GM23338 (cell line): Measurements from ENCODE around the gene PSMB3. TPM values are rescaled to one million over a fixed set of nuclear protein-coding genes. Genes with fewer than 3 reads are reported as not detected.
"Not testable (repeated sequence)": the region's sequence is repeated elsewhere in the genome, so short reads cannot be mapped to it uniquely, and the experiment has no call there.

ENCODE experiments used
- ATAC-seq: fragments of 200-7000 bp; cut with Tn5 transposase; 3 replicates; pipeline ENCODE4 v1.9.1; 2020
- DNase-seq: peaks from one replicate; pipeline ENCODE4 v3.0.0-alpha.2; 2015; ENCODE audit warnings: low spot score
- H2AFZ ChIP-seq: fragments of 200-600 bp; sonication (generic); 2 replicates; pipeline ENCODE4 v1.8.0; 2016; ENCODE audit warnings: antibody characterized with exemption, mild to moderate bottlenecking, moderate library complexity
- H3F3A ChIP-seq: fragments of 200-600 bp; sonication (generic); replicated peaks from 2 replicates; pipeline ENCODE4 v1.8.0; 2017; ENCODE audit warnings: antibody characterized with exemption, mixed run types, low read depth
- H3K27ac ChIP-seq: fragments of 200-600 bp; sonication (generic); 2 replicates; pipeline ENCODE4 v1.6.1; 2016; ENCODE audit warnings: low read depth
- H3K27me3 ChIP-seq: fragments of 200-600 bp; sonication (generic); 2 replicates; pipeline ENCODE4 v1.8.0; 2016; ENCODE audit warnings: mild to moderate bottlenecking, mixed run types, moderate library complexity; ENCODE audit not compliant: insufficient read depth
- H3K36me3 ChIP-seq: fragments of 200-600 bp; sonication (generic); 2 replicates; pipeline ENCODE4 v1.8.0; 2016; ENCODE audit warnings: mild to moderate bottlenecking; ENCODE audit not compliant: insufficient read depth
- H3K4me1 ChIP-seq: fragments of 200-600 bp; sonication (generic); 2 replicates; pipeline ENCODE4 v1.8.0; 2016; ENCODE audit warnings: mild to moderate bottlenecking, moderate library complexity; ENCODE audit not compliant: insufficient read depth
- H3K4me2 ChIP-seq: fragments of 200-600 bp; sonication (generic); 2 replicates; pipeline ENCODE4 v1.7.1; 2017; ENCODE audit warnings: mixed run types
- H3K4me3 ChIP-seq: fragments of 200-600 bp; sonication (generic); 2 replicates; pipeline ENCODE4 v1.6.1; 2016; ENCODE audit warnings: mixed run types
- H3K79me2 ChIP-seq: fragments of 200-600 bp; sonication (generic); replicated peaks from 2 replicates; pipeline ENCODE4 v1.8.0; 2017; ENCODE audit warnings: mild to moderate bottlenecking; ENCODE audit not compliant: insufficient read depth
- H3K9me2 ChIP-seq: fragments of 200-600 bp; sonication (generic); 2 replicates; pipeline ENCODE4 v1.8.0; 2017; ENCODE audit not compliant: insufficient read depth
- H4K20me1 ChIP-seq: fragments of 200-600 bp; sonication (generic); replicated peaks from 2 replicates; pipeline ENCODE4 v1.8.0; 2017; ENCODE audit warnings: mild to moderate bottlenecking; ENCODE audit not compliant: insufficient read depth
- H3K27ac Mint-ChIP-seq: 2 replicates; pipeline ENCODE4 v1.8.0; 2020; ENCODE audit warnings: inconsistent platforms, mild to moderate bottlenecking, moderate library complexity, mixed read lengths
- H3K27me3 Mint-ChIP-seq: 3 replicates; pipeline ENCODE4 v1.8.0; 2022; ENCODE audit warnings: low read depth, mild to moderate bottlenecking, moderate library complexity, mixed read lengths, inconsistent platforms; ENCODE audit not compliant: insufficient read depth, poor library complexity
- H3K36me3 Mint-ChIP-seq: 3 replicates; pipeline ENCODE4 v1.8.0; 2021; ENCODE audit warnings: low read depth, mild to moderate bottlenecking, inconsistent platforms, moderate library complexity, mixed read lengths
- H3K4me1 Mint-ChIP-seq: 3 replicates; pipeline ENCODE4 v1.8.0; 2020; ENCODE audit warnings: mild to moderate bottlenecking, inconsistent platforms, mixed read lengths
- H3K4me3 Mint-ChIP-seq: 3 replicates; pipeline ENCODE4 v1.8.0; 2021; ENCODE audit warnings: moderate library complexity, mild to moderate bottlenecking, inconsistent platforms, mixed read lengths
- H3K9me3 Mint-ChIP-seq: 3 replicates; pipeline ENCODE4 v1.8.0; 2020; ENCODE audit warnings: moderate library complexity, mild to moderate bottlenecking, inconsistent platforms, mixed read lengths
- CREB1 ChIP-seq: fragments of 250-450 bp; sonication (Bioruptor Pico); IDR thresholded peaks from 2 replicates; pipeline ENCODE4 v1.5.0; 2020; ENCODE audit warnings: low read depth, mild to moderate bottlenecking, moderate library complexity
- EZH2 ChIP-seq: fragments of 200-600 bp; sonication (generic); IDR thresholded peaks from one replicate; pipeline ENCODE4 v1.8.0; 2017; ENCODE audit warnings: antibody characterized with exemption, mild to moderate bottlenecking, low read depth; ENCODE audit not compliant: unreplicated experiment
- EZH2phosphoT487 ChIP-seq: fragments of 200-600 bp; sonication (generic); IDR thresholded peaks from one replicate; pipeline ENCODE4 v1.8.1; 2018; ENCODE audit warnings: antibody characterized with exemption; ENCODE audit not compliant: unreplicated experiment
- NANOG ChIP-seq: IDR thresholded peaks from 2 replicates; pipeline ENCODE4 v1.6.1; 2016; ENCODE audit warnings: antibody characterized with exemption, borderline replicate concordance
- POLR2AphosphoS5 ChIP-seq: IDR thresholded peaks from 2 replicates; pipeline ENCODE4 v1.6.1; 2016; ENCODE audit warnings: antibody characterized with exemption, low read depth
- ZNF331 ChIP-seq: fragments of 250-450 bp; sonication (Bioruptor Pico); IDR thresholded peaks from 2 replicates; pipeline ENCODE4 v1.5.0; 2020; ENCODE audit warnings: low read depth, mild to moderate bottlenecking, moderate library complexity
- polyA plus RNA-seq: library from polyadenylated mRNA; unstranded; fragments of >200 nt; fragmentation: Nextera tagmentation; extraction: Ambion mirVana; gene quantifications from 2 replicates; pipeline ENCODE4 v1.2.1, GENCODE V29; 2016
- total RNA-seq: library from RNA; depleted of rRNA; stranded (reverse); fragments of >200 nt; shearing (Covaris generic); gene quantifications from 2 replicates; pipeline ENCODE4 v1.2.3, GENCODE V29; 2014
- TF ChIP-seq, protein P1 (sequence below): IDR thresholded peaks from one replicate; pipeline ENCODE4 v1.6.1; 2018; ENCODE audit warnings: antibody characterized with exemption; ENCODE audit not compliant: unreplicated experiment
- TF ChIP-seq, protein P2 (sequence below), 2 experiments: fragments of 200-600 bp in 1 of 2; sonication (generic) in 1 of 2; conservative IDR thresholded peaks; 2 replicates each; pipeline versions ENCODE4 v1.5.1 to v1.6.1; 2016 to 2017; ENCODE audit warnings: antibody characterized with exemption in 2 of 2, low read depth in 2 of 2, mild to moderate bottlenecking in 2 of 2, moderate library complexity in 1 of 2
- TF ChIP-seq, protein P3 (sequence below): fragments of 250-450 bp; sonication (Bioruptor Pico); IDR thresholded peaks from 2 replicates; pipeline ENCODE4 v1.5.0; 2020; ENCODE audit warnings: mild to moderate bottlenecking, moderate library complexity
- TF ChIP-seq, protein P4 (sequence below): IDR thresholded peaks from 2 replicates; pipeline ENCODE4 v1.6.1; 2016; ENCODE audit warnings: antibody characterized with exemption

Gene PSMB3
- total and polyA plus RNA-seq, 2 experiments from 2014 or later: 250 to 523 TPM

DNA sequence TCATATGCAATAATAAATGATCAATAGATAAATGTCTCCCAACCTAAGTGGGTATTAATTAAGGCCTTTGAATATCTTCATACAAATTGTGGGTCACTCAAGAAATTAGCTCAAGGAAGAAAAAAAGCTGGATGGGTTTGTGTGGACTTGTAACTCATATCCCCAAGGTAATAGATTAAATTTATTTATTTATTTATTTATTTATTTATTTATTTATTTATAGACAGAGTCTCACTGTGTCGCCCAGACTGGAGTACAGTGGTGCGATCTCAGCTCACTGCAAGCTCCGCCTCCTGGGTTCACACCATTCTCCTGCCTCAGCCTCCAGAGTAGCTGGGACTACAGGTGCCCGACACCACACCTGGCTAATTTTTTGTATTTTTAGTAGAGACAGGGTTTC, 35.5 kb downstream of the PSMB3 start:
- H3K36me3 Mint-ChIP-seq: peaks cover 41% of the 10 kb centered on the region
- not testable (repeated sequence) for ATAC-seq, DNase-seq, H3K9me2 ChIP-seq, H3K27ac Mint-ChIP-seq, H4K20me1 ChIP-seq, H3K36me3 ChIP-seq, H3K27ac ChIP-seq, H3K27me3 ChIP-seq, H2AFZ ChIP-seq, H3K4me3 Mint-ChIP-seq, H3K4me3 ChIP-seq, H3K9me3 Mint-ChIP-seq, H3F3A ChIP-seq, H3K4me2 ChIP-seq, H3K27me3 Mint-ChIP-seq
- Histone ChIP-seq H3K79me2 (peaks cover 49% of the 10 kb centered on the region), H3K4me1 (peaks cover 14% of the 10 kb centered on the region)
- H3K4me1 Mint-ChIP-seq: peaks cover 19% of the 10 kb centered on the region

DNA sequence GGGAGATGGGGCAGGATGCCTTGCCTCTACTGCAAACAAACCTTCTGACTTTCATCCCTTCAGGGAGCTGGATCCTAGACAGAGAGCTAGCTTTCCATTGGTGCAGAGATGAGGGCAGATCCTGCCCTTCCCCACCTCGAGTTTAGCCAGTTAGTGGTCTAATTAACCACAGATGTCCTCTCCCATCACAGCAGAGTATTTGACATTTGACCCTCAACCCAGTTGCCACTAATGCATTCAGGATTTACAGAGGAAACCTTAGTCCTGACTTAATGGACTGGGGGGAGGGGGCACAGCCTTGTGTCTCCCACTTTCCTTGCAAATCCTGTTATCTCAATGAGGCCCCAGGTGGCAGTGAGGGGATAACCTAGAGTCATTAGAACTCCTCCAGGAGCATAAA, 36.6 kb downstream of the PSMB3 start:
- H3K79me2 ChIP-seq: peaks cover 59% of the 10 kb centered on the region
- peaks cover 35% of the 10 kb centered on the region for H3K36me3 Mint-ChIP-seq
- peak overlapping the region; percentile 39 for H3K4me2 ChIP-seq

More for the DNA sequence above, 36.6 kb downstream of the PSMB3 start:
- Mint-ChIP-seq H3K4me3 (peak overlapping the region; percentile 43; the same call in 2 of the 3 replicates), H3K9me3 (no peaks in the 10 kb centered on the region), H3K27ac (peak overlapping the region; percentile 64), H3K27me3 (peaks cover 9% of the 10 kb centered on the region), H3K4me1 (peaks cover 19% of the 10 kb centered on the region)
- H3K36me3 ChIP-seq: peaks cover 6% of the 10 kb centered on the region; the same call in 1 of the 2 replicates
- H3K4me1 ChIP-seq: peaks cover 14% of the 10 kb centered on the region
- peak; percentile 38 for DNase-seq
- H4K20me1 ChIP-seq: peaks cover 12% of the 10 kb centered on the region
- H3K27me3 ChIP-seq: no peaks in the 10 kb centered on the region
- H3K27ac ChIP-seq: no peak overlapping the region; the same call in 1 of the 2 replicates
- ATAC-seq: peak; percentile 86
- TF ChIP-seq, protein P1, sequence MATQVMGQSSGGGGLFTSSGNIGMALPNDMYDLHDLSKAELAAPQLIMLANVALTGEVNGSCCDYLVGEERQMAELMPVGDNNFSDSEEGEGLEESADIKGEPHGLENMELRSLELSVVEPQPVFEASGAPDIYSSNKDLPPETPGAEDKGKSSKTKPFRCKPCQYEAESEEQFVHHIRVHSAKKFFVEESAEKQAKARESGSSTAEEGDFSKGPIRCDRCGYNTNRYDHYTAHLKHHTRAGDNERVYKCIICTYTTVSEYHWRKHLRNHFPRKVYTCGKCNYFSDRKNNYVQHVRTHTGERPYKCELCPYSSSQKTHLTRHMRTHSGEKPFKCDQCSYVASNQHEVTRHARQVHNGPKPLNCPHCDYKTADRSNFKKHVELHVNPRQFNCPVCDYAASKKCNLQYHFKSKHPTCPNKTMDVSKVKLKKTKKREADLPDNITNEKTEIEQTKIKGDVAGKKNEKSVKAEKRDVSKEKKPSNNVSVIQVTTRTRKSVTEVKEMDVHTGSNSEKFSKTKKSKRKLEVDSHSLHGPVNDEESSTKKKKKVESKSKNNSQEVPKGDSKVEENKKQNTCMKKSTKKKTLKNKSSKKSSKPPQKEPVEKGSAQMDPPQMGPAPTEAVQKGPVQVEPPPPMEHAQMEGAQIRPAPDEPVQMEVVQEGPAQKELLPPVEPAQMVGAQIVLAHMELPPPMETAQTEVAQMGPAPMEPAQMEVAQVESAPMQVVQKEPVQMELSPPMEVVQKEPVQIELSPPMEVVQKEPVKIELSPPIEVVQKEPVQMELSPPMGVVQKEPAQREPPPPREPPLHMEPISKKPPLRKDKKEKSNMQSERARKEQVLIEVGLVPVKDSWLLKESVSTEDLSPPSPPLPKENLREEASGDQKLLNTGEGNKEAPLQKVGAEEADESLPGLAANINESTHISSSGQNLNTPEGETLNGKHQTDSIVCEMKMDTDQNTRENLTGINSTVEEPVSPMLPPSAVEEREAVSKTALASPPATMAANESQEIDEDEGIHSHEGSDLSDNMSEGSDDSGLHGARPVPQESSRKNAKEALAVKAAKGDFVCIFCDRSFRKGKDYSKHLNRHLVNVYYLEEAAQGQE: no peak
- TF ChIP-seq, protein P2, sequence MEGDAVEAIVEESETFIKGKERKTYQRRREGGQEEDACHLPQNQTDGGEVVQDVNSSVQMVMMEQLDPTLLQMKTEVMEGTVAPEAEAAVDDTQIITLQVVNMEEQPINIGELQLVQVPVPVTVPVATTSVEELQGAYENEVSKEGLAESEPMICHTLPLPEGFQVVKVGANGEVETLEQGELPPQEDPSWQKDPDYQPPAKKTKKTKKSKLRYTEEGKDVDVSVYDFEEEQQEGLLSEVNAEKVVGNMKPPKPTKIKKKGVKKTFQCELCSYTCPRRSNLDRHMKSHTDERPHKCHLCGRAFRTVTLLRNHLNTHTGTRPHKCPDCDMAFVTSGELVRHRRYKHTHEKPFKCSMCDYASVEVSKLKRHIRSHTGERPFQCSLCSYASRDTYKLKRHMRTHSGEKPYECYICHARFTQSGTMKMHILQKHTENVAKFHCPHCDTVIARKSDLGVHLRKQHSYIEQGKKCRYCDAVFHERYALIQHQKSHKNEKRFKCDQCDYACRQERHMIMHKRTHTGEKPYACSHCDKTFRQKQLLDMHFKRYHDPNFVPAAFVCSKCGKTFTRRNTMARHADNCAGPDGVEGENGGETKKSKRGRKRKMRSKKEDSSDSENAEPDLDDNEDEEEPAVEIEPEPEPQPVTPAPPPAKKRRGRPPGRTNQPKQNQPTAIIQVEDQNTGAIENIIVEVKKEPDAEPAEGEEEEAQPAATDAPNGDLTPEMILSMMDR (conservative IDR thresholded peaks at IDR 0.05; ENCODE audit: low read depth in 2 of 2): no peak
- TF ChIP-seq POLR2AphosphoS5 (no peak), ZNF331 (CRISPR knock-in tag) (no peak), CREB1 (CRISPR knock-in tag) (no peak), NANOG (no peak), EZH2 (no peak), EZH2phosphoT487 (no peak)
- TF ChIP-seq, protein P3, sequence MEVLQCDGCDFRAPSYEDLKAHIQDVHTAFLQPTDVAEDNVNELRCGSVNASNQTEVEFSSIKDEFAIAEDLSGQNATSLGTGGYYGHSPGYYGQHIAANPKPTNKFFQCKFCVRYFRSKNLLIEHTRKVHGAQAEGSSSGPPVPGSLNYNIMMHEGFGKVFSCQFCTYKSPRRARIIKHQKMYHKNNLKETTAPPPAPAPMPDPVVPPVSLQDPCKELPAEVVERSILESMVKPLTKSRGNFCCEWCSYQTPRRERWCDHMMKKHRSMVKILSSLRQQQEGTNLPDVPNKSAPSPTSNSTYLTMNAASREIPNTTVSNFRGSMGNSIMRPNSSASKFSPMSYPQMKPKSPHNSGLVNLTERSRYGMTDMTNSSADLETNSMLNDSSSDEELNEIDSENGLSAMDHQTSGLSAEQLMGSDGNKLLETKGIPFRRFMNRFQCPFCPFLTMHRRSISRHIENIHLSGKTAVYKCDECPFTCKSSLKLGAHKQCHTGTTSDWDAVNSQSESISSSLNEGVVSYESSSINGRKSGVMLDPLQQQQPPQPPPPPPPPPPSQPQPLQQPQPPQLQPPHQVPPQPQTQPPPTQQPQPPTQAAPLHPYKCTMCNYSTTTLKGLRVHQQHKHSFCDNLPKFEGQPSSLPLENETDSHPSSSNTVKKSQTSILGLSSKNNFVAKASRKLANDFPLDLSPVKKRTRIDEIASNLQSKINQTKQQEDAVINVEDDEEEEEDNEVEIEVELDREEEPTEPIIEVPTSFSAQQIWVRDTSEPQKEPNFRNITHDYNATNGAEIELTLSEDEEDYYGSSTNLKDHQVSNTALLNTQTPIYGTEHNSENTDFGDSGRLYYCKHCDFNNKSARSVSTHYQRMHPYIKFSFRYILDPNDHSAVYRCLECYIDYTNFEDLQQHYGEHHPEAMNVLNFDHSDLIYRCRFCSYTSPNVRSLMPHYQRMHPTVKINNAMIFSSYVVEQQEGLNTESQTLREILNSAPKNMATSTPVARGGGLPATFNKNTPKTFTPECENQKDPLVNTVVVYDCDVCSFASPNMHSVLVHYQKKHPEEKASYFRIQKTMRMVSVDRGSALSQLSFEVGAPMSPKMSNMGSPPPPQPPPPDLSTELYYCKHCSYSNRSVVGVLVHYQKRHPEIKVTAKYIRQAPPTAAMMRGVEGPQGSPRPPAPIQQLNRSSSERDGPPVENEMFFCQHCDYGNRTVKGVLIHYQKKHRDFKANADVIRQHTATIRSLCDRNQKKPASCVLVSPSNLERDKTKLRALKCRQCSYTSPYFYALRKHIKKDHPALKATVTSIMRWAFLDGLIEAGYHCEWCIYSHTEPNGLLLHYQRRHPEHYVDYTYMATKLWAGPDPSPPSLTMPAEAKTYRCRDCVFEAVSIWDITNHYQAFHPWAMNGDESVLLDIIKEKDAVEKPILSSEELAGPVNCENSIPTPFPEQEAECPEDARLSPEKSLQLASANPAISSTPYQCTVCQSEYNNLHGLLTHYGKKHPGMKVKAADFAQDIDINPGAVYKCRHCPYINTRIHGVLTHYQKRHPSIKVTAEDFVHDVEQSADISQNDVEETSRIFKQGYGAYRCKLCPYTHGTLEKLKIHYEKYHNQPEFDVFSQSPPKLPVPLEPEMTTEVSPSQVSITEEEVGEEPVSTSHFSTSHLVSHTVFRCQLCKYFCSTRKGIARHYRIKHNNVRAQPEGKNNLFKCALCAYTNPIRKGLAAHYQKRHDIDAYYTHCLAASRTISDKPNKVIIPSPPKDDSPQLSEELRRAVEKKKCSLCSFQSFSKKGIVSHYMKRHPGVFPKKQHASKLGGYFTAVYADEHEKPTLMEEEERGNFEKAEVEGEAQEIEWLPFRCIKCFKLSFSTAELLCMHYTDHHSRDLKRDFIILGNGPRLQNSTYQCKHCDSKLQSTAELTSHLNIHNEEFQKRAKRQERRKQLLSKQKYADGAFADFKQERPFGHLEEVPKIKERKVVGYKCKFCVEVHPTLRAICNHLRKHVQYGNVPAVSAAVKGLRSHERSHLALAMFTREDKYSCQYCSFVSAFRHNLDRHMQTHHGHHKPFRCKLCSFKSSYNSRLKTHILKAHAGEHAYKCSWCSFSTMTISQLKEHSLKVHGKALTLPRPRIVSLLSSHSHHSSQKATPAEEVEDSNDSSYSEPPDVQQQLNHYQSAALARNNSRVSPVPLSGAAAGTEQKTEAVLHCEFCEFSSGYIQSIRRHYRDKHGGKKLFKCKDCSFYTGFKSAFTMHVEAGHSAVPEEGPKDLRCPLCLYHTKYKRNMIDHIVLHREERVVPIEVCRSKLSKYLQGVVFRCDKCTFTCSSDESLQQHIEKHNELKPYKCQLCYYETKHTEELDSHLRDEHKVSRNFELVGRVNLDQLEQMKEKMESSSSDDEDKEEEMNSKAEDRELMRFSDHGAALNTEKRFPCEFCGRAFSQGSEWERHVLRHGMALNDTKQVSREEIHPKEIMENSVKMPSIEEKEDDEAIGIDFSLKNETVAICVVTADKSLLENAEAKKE (CRISPR knock-in tag): no peak
- TF ChIP-seq, protein P4, sequence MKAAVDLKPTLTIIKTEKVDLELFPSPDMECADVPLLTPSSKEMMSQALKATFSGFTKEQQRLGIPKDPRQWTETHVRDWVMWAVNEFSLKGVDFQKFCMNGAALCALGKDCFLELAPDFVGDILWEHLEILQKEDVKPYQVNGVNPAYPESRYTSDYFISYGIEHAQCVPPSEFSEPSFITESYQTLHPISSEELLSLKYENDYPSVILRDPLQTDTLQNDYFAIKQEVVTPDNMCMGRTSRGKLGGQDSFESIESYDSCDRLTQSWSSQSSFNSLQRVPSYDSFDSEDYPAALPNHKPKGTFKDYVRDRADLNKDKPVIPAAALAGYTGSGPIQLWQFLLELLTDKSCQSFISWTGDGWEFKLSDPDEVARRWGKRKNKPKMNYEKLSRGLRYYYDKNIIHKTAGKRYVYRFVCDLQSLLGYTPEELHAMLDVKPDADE: no peak
- H3K4me3 ChIP-seq: no peak overlapping the region
- no peaks in the 10 kb centered on the region for H3K9me2 ChIP-seq
- H3F3A ChIP-seq: no peaks in the 10 kb centered on the region
- H2AFZ ChIP-seq: no peak overlapping the region
